IPS-15b (cell line): ENCODE results near the gene SLC9A3.

ENCODE experiments used
- H3K27me3 ChIP-seq: one replicate; pipeline ENCODE4 v1.6.1; 2013; ENCODE audit warnings: low read length; ENCODE audit not compliant: control insufficient read depth, insufficient read depth
- H3K36me3 ChIP-seq: one replicate; pipeline ENCODE4 v1.6.1; 2013; ENCODE audit warnings: low read length; ENCODE audit not compliant: control insufficient read depth, insufficient read depth
- H3K4me1 ChIP-seq: one replicate; pipeline ENCODE4 v1.6.1; 2013; ENCODE audit warnings: mild to moderate bottlenecking, low read length; ENCODE audit not compliant: control insufficient read depth, insufficient read depth
- H3K4me3 ChIP-seq: one replicate; pipeline ENCODE4 v1.5.1; 2013; ENCODE audit warnings: low read depth, low read length
- H3K9ac ChIP-seq: one replicate; pipeline ENCODE4 v1.6.1; 2013; ENCODE audit warnings: low read depth, mild to moderate bottlenecking, low read length
- H3K9me3 ChIP-seq: one replicate; pipeline ENCODE4 v1.6.1; 2013; ENCODE audit warnings: mild to moderate bottlenecking, low read length; ENCODE audit not compliant: control insufficient read depth, insufficient read depth

Gene SLC9A3

GRCh38 chr5:518721-519120 lies 5.5 kb downstream of the SLC9A3 start:
- H3K27me3 ChIP-seq, result peaks cover 13% of the 10 kb centered on the region

GRCh38 chr5:517535-518100 lies 6.6 kb downstream of the SLC9A3 start:
- Histone ChIP-seq H3K4me3 (no peak overlapping the region), H3K4me1 (no peaks in the 10 kb centered on the region), H3K27me3 (peaks cover 2% of the 10 kb centered on the region), H3K36me3 (no peaks in the 10 kb centered on the region), H3K9me3 (no peaks in the 10 kb centered on the region), H3K9ac (no peak overlapping the region)

More at GRCh38 chr5:518721-519120, 5.5 kb downstream of the SLC9A3 start:
- Histone ChIP-seq H3K4me1 (no peaks in the 10 kb centered on the region), H3K9ac (no peak overlapping the region), H3K9me3 (no peaks in the 10 kb centered on the region), H3K4me3 (no peak overlapping the region), H3K36me3 (no peaks in the 10 kb centered on the region)

GRCh38 chr5:516980-517379 lies 7.3 kb downstream of the SLC9A3 start:
- Histone ChIP-seq H3K36me3 (no peaks in the 10 kb centered on the region), H3K4me3 (no peak overlapping the region), H3K27me3 (peaks cover under 1% of the 10 kb centered on the region)

GRCh38 chr5:516338-516925 lies 7.8 kb downstream of the SLC9A3 start:
- H3K4me1 ChIP-seq, result no peaks in the 10 kb centered on the region
- H3K36me3 ChIP-seq, result no peaks in the 10 kb centered on the region
- H3K4me3 ChIP-seq, result no peak overlapping the region
- H3K27me3 ChIP-seq, result no peaks in the 10 kb centered on the region
- no peak overlapping the region for H3K9ac ChIP-seq
- H3K9me3 ChIP-seq, result no peaks in the 10 kb centered on the region

More at GRCh38 chr5:516980-517379, 7.3 kb downstream of the SLC9A3 start:
- Histone ChIP-seq H3K9ac (no peak overlapping the region), H3K9me3 (no peaks in the 10 kb centered on the region), H3K4me1 (no peaks in the 10 kb centered on the region)

GRCh38 chr5:515273-515836 lies 8.9 kb downstream of the SLC9A3 start:
- H3K27me3 ChIP-seq, result no peaks in the 10 kb centered on the region
- H3K9me3 ChIP-seq, result no peaks in the 10 kb centered on the region
- no peak overlapping the region for H3K9ac ChIP-seq
- no peak overlapping the region for H3K4me3 ChIP-seq
- H3K4me1 ChIP-seq, result no peaks in the 10 kb centered on the region
- no peaks in the 10 kb centered on the region for H3K36me3 ChIP-seq

DNA sequence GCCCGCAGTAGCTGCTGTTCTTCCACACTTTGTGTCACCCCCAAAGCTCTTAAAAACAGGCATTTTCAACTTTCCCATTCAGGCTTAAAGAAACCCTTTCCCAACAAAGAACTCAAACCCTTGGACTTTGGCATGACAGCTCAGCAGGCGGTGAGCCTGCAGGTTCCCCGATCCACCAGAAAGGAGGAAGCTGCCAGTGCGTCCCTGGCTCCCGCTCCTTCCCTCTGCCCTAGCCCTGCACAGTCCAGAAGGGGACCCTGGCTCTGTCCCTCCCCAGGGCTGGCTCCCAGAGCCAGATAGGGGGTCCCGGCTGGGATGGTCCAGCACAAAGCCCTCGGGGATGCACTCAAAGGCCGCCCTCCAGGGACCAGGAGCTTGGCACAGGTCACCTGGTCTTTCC lies 9.6 kb downstream of the SLC9A3 start:
- H3K36me3 ChIP-seq, result no peaks in the 10 kb centered on the region

GRCh38 chr5:514101-514485 lies 10.2 kb downstream of the SLC9A3 start:
- Histone ChIP-seq H3K27me3 (no peaks in the 10 kb centered on the region), H3K9ac (no peak overlapping the region), H3K4me1 (no peaks in the 10 kb centered on the region), H3K4me3 (no peak overlapping the region), H3K36me3 (no peaks in the 10 kb centered on the region), H3K9me3 (no peaks in the 10 kb centered on the region)

More for the DNA sequence above, 9.6 kb downstream of the SLC9A3 start:
- Histone ChIP-seq H3K9me3 (no peaks in the 10 kb centered on the region), H3K27me3 (no peaks in the 10 kb centered on the region), H3K4me1 (no peaks in the 10 kb centered on the region), H3K4me3 (no peak overlapping the region), H3K9ac (no peak overlapping the region)

DNA sequence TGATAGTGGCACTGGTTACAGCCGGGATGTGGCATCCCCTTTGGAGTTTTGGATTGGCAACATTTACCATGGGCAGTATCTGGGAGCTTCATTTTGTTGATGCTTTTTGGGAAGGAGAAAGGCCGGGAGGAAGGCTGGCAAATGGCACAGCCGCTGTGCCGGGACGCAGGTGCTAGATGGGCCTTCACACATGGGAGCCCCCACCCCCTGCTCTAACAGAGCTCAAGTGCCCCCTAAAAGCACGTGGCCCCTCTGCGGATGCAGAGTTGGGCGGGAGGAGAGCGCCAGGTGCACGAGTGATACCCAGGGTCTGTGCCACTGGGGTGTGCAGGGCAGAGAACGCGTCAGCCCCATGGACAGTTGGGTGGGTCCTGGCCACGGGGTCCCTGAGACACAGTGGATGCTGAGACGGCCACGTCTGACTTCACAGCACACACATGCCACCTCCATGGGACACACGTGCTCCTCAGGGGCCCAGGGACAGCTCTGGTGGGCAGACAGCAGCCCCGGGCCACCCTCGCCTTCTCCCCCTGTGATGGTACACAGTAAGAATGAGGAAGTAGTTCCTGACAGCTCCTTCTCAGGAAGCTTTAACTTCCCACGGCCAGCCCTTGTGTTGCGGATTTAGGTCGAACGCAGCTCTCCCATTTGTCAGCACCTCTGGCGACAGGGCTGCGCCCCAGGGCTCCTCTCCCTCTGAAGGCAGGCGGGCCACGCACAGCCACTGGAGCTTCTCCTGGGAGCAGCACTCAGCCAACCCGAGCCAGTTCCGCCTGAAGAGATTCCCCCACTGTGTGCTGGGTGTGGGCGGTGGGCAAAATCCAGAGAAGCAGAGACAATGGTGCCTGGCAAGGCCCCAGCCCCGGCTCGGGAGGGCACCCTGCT lies 10.8 kb downstream of the SLC9A3 start:
- Histone ChIP-seq H3K4me1 (no peaks in the 10 kb centered on the region), H3K9ac (no peak overlapping the region), H3K9me3 (no peaks in the 10 kb centered on the region), H3K27me3 (no peaks in the 10 kb centered on the region), H3K4me3 (no peak overlapping the region), H3K36me3 (no peaks in the 10 kb centered on the region)

DNA sequence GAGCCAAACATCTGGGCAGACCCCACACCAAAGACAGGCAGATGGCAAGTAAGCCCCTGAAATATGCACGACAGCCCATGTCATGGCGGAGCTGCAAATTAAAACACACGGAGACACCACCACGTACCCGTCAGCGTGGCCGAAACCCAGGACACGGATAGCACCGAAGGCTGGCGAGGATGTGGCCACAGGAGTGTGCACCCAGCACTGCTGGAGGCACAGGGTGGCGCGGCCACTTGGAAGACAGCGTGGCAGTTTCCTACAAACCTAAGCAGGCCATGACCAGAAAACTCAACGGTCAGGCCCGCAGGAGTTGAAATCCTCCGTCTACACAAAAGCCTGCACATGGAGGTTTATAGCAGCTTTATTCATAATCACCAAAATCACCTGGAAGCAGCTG lies 12.8 kb downstream of the SLC9A3 start:
- Histone ChIP-seq H3K27me3 (no peaks in the 10 kb centered on the region), H3K36me3 (no peaks in the 10 kb centered on the region), H3K9ac (no peak overlapping the region), H3K4me3 (no peak overlapping the region), H3K9me3 (no peaks in the 10 kb centered on the region), H3K4me1 (no peaks in the 10 kb centered on the region)

DNA sequence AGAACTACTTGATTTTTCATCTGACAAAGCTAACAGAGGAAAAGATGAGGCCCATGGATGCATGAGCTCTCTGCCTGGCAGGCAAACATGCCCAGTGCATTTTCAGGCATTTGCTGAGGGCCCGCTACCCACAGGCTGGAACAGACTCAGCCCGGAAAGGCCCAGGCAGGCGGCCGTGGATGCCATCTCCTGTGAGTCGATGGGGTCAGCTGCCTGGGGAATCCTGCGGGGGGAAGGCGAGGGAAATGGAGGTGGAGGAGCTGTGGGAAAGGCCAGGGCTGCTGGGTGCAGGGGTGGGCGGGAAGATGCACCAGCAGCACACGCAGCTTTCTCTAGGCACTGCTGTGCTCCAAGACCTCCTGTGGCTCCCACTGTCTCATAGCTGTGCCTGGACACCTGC lies 13.7 kb downstream of the SLC9A3 start:
- H3K36me3 ChIP-seq, result no peaks in the 10 kb centered on the region
- H3K9ac ChIP-seq, result no peak overlapping the region
- no peaks in the 10 kb centered on the region for H3K4me1 ChIP-seq
- H3K27me3 ChIP-seq, result no peaks in the 10 kb centered on the region
- H3K9me3 ChIP-seq, result no peaks in the 10 kb centered on the region
- no peak overlapping the region for H3K4me3 ChIP-seq

DNA sequence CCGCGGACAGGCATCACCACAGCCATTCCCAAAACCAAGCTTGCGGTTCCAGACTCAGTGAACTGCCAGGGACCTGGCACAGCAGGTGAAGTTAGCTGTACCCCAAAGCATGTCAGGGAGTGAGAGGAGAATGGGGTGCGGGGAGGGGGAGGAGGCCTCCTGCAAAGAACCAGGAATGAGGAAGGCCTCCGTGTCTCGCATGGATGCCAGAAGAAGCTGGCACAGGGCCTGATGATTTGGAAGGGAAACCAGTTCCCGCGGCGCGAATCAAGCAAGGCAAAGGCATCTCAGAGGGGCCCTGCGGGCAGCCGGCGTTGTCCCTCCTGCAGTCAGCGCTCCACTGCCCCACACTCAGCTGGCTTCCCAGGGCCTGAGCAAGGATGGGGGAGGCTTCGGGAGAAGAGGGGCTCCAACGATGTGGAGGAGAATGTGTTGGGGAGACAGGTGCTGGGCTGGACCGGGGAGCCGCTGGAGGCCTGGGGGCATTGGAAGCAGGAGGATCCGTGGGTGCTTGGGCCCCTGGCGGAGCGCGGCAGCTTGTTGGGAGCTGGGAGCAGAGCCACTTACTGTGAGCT lies 14.6 kb downstream of the SLC9A3 start:
- no peaks in the 10 kb centered on the region for H3K27me3 ChIP-seq
- H3K9ac ChIP-seq, result no peak overlapping the region
- H3K4me1 ChIP-seq, result no peaks in the 10 kb centered on the region
- H3K9me3 ChIP-seq, result no peaks in the 10 kb centered on the region
- no peaks in the 10 kb centered on the region for H3K36me3 ChIP-seq
- no peak overlapping the region for H3K4me3 ChIP-seq
